OCI-LY1 (cell line): ENCODE measurements around the gene TNS3.

Experiments
- H2AFZ ChIP-seq: fragments of 200-600 bp; sonication (generic), shearing (Covaris generic); 2 replicates; pipeline ENCODE4 v1.6.0; 2014; ENCODE audit warnings: antibody characterized with exemption, mild to moderate bottlenecking, low read length
- H3F3A ChIP-seq: fragments of 200-600 bp; sonication (generic), shearing (Covaris generic); 2 replicates; pipeline ENCODE4 v1.6.0; 2014; ENCODE audit warnings: mild to moderate bottlenecking, antibody characterized with exemption, low read length, moderate library complexity; ENCODE audit not compliant: insufficient read depth
- H3K27ac ChIP-seq: fragments of 200-600 bp; sonication (generic); 2 replicates; pipeline ENCODE4 v1.5.1; 2014; ENCODE audit warnings: low read length, mixed run types, mild to moderate bottlenecking, low read depth; ENCODE audit not compliant: poor library complexity, severe bottlenecking
- H3K27me3 ChIP-seq: fragments of 200-600 bp; sonication (generic); 2 replicates; pipeline ENCODE4 v1.6.0; 2014; ENCODE audit warnings: antibody characterized with exemption, mild to moderate bottlenecking, low read length, moderate library complexity; ENCODE audit not compliant: insufficient read depth
- H3K36me3 ChIP-seq: fragments of 200-600 bp; sonication (generic); 2 replicates; pipeline ENCODE4 v1.6.1; 2014; ENCODE audit warnings: mild to moderate bottlenecking, antibody characterized with exemption, low read length, moderate library complexity, mixed read lengths; ENCODE audit not compliant: insufficient read depth
- H3K4me1 ChIP-seq: fragments of 200-600 bp; sonication (generic); 2 replicates; pipeline ENCODE4 v1.5.1; 2014; ENCODE audit warnings: mild to moderate bottlenecking, low read length, moderate library complexity; ENCODE audit not compliant: insufficient read depth, severe bottlenecking
- H3K4me2 ChIP-seq: fragments of 200-600 bp; sonication (generic), shearing (Covaris generic); 2 replicates; pipeline ENCODE4 v1.6.1; 2014; ENCODE audit warnings: low read length
- H3K4me3 ChIP-seq: fragments of 200-600 bp; sonication (generic); 2 replicates; pipeline ENCODE4 v1.5.1; 2014; ENCODE audit warnings: low read length, low read depth, mild to moderate bottlenecking, mixed read lengths; ENCODE audit not compliant: poor library complexity, severe bottlenecking
- H3K79me2 ChIP-seq: fragments of 200-600 bp; shearing (Covaris generic); 2 replicates; pipeline ENCODE4 v1.6.1; 2016; ENCODE audit warnings: mixed run types, low read length, mixed read lengths; ENCODE audit not compliant: insufficient read depth
- H3K9ac ChIP-seq: fragments of 200-600 bp; sonication (generic), shearing (Covaris generic); 2 replicates; pipeline ENCODE4 v1.6.1; 2014; ENCODE audit warnings: mild to moderate bottlenecking, low read length, mixed read lengths
- H3K9me2 ChIP-seq: fragments of 200-600 bp; sonication (generic), shearing (Covaris generic); 2 replicates; pipeline ENCODE4 v1.6.1; 2014; ENCODE audit warnings: low read depth, mild to moderate bottlenecking, low read length, mixed read lengths
- H3K9me3 ChIP-seq: fragments of 200-600 bp; shearing (Covaris generic); 2 replicates; pipeline ENCODE4 v1.6.1; 2014; ENCODE audit warnings: low read length, mixed read lengths
- H4K20me1 ChIP-seq: fragments of 200-600 bp; sonication (generic), shearing (Covaris generic); 2 replicates; pipeline ENCODE4 v1.6.0; 2016; ENCODE audit warnings: mild to moderate bottlenecking, low read length; ENCODE audit not compliant: insufficient read depth
- EZH2 ChIP-seq: fragments of 200-600 bp; sonication (generic), shearing (Covaris generic); IDR thresholded peaks from 2 replicates; pipeline ENCODE4 v1.8.0; 2017; ENCODE audit warnings: borderline replicate concordance, mixed run types, mild to moderate bottlenecking, antibody characterized with exemption, low read length, moderate library complexity, mixed read lengths
- TF ChIP-seq, protein P1 (sequence below): fragments of 200-600 bp; sonication (generic), shearing (Covaris generic); IDR thresholded peaks from 2 replicates; pipeline ENCODE4 v1.5.1; 2017; ENCODE audit warnings: mild to moderate bottlenecking, antibody characterized with exemption, low read length, moderate library complexity, mixed read lengths

The TNS3 gene

GRCh38 chr7:47368190-47368812 lies 213.6 kb downstream of the TNS3 start:
- TF ChIP-seq, protein P1, sequence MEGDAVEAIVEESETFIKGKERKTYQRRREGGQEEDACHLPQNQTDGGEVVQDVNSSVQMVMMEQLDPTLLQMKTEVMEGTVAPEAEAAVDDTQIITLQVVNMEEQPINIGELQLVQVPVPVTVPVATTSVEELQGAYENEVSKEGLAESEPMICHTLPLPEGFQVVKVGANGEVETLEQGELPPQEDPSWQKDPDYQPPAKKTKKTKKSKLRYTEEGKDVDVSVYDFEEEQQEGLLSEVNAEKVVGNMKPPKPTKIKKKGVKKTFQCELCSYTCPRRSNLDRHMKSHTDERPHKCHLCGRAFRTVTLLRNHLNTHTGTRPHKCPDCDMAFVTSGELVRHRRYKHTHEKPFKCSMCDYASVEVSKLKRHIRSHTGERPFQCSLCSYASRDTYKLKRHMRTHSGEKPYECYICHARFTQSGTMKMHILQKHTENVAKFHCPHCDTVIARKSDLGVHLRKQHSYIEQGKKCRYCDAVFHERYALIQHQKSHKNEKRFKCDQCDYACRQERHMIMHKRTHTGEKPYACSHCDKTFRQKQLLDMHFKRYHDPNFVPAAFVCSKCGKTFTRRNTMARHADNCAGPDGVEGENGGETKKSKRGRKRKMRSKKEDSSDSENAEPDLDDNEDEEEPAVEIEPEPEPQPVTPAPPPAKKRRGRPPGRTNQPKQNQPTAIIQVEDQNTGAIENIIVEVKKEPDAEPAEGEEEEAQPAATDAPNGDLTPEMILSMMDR, result no peak
- no peak for TF ChIP-seq EZH2
- H3K4me2 ChIP-seq, result no peak overlapping the region
- H3K4me3 ChIP-seq, result no peak overlapping the region
- no peaks in the 10 kb centered on the region for H3K9me3 ChIP-seq
- H2AFZ ChIP-seq, result no peak overlapping the region
- H3F3A ChIP-seq, result no peaks in the 10 kb centered on the region
- H3K27me3 ChIP-seq, result no peaks in the 10 kb centered on the region
- H4K20me1 ChIP-seq, result no peaks in the 10 kb centered on the region
- H3K27ac ChIP-seq, result no peak overlapping the region
- no peak overlapping the region for H3K9ac ChIP-seq
- H3K79me2 ChIP-seq, result no peaks in the 10 kb centered on the region
- peaks cover under 1% of the 10 kb centered on the region for H3K4me1 ChIP-seq
- H3K9me2 ChIP-seq, result no peaks in the 10 kb centered on the region
- peaks cover 87% of the 10 kb centered on the region for H3K36me3 ChIP-seq

GRCh38 chr7:47367369-47367768 lies 214.5 kb downstream of the TNS3 start:
- TF ChIP-seq, protein P1, result no peak
- no peak for TF ChIP-seq EZH2
- no peak overlapping the region for H3K4me3 ChIP-seq
- H3F3A ChIP-seq, result no peaks in the 10 kb centered on the region
- no peak overlapping the region for H2AFZ ChIP-seq
- no peaks in the 10 kb centered on the region for H3K79me2 ChIP-seq
- peaks cover 91% of the 10 kb centered on the region for H3K36me3 ChIP-seq
- no peak overlapping the region for H3K27ac ChIP-seq
- no peaks in the 10 kb centered on the region for H3K27me3 ChIP-seq
- H4K20me1 ChIP-seq, result no peaks in the 10 kb centered on the region
- H3K9ac ChIP-seq, result no peak overlapping the region
- no peaks in the 10 kb centered on the region for H3K9me2 ChIP-seq
- H3K4me2 ChIP-seq, result no peak overlapping the region
- H3K9me3 ChIP-seq, result no peaks in the 10 kb centered on the region
- no peaks in the 10 kb centered on the region for H3K4me1 ChIP-seq

DNA sequence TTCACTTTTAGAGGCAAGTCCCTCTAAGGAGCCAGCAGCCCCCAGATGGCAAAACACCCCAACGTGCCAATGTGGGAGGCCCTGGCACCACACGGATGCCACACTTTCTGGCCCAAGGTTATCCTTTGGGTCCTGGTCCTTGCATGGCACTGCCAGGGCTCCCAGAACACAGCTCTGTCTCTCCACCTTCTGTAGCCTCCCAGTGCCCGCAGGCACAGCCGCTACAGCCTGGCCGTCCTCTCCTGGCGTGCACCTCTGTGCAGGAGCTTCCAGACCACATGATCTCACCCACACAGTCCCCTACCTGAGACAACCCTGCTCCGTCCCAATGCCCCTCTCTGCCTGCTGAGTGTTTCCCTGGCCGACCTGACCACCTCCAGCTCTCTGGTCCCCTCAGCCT lies 215.0 kb downstream of the TNS3 start:
- H3K79me2 ChIP-seq, result no peaks in the 10 kb centered on the region
- H3K36me3 ChIP-seq, result peaks cover 91% of the 10 kb centered on the region

More for the DNA sequence above, 215.0 kb downstream of the TNS3 start:
- H3K9ac ChIP-seq, result no peak overlapping the region
- no peaks in the 10 kb centered on the region for H3K27me3 ChIP-seq
- no peak overlapping the region for H3K4me2 ChIP-seq
- no peaks in the 10 kb centered on the region for H4K20me1 ChIP-seq
- H3K27ac ChIP-seq, result no peak overlapping the region
- H3K9me2 ChIP-seq, result no peaks in the 10 kb centered on the region
- no peaks in the 10 kb centered on the region for H3K4me1 ChIP-seq
- TF ChIP-seq, protein P1, result no peak
- no peak for TF ChIP-seq EZH2
- no peaks in the 10 kb centered on the region for H3K9me3 ChIP-seq
- no peak overlapping the region for H2AFZ ChIP-seq
- H3K4me3 ChIP-seq, result no peak overlapping the region
- no peaks in the 10 kb centered on the region for H3F3A ChIP-seq
